ENCODE measurements around the gene PSME3. TPM values are rescaled to one million over a fixed set of nuclear protein-coding genes. Genes with fewer than 3 reads are reported as not detected.

The PSME3 gene
- total and polyA plus RNA-seq, 2 of the 13 experiments (the other 11 are each of a cell fraction or from before 2014, with no cell fraction given): 66.3 to 135 TPM

GRCh38 chr17:42832934-42833766, at the start of gene PSME3 (continued):
- no peak for TF ChIP-seq RBM22 (optimal IDR thresholded peaks at IDR 0.05; ENCODE audit: low read length)
- TF ChIP-seq FOXC1 (CRISPR knock-in tag; IDR thresholded peaks at IDR 0.05; ENCODE audit: borderline replicate concordance): peak; percentile 77; the same call in 1 of the 2 replicates
- TF ChIP-seq ZNF800 (CRISPR knock-in tag; IDR thresholded peaks at IDR 0.05): peak; percentile 92
- no peak for TF ChIP-seq NR2F6 (IDR thresholded peaks at IDR 0.05)
- TF ChIP-seq NR2F6 (CRISPR knock-in tag; IDR thresholded peaks at IDR 0.05): peak; percentile 59; the same call in 1 of the 2 replicates
- TF ChIP-seq ZNF839 (CRISPR knock-in tag; IDR thresholded peaks at IDR 0.05; ENCODE audit: borderline replicate concordance): peak; percentile 89
- peak; percentile 83; the same call in 1 of the 2 replicates for TF ChIP-seq ZBTB46 (CRISPR knock-in tag; IDR thresholded peaks at IDR 0.05; ENCODE audit: borderline replicate concordance)
- TF ChIP-seq MEIS2 (CRISPR knock-in tag; IDR thresholded peaks at IDR 0.05): peak; percentile 87
- TF ChIP-seq ZNF512B (CRISPR knock-in tag; IDR thresholded peaks at IDR 0.05; ENCODE audit: borderline replicate concordance): peak; percentile 57
- TF ChIP-seq MED13 (CRISPR knock-in tag; IDR thresholded peaks at IDR 0.05): no peak; the same call in none of the 2 replicates
- TF ChIP-seq ZC3H13 (CRISPR knock-in tag; IDR thresholded peaks at IDR 0.05): peak; percentile 92
- TF ChIP-seq GTF2F1 (IDR thresholded peaks at IDR 0.05; ENCODE audit: low read length): no peak
- no peak for TF ChIP-seq KDM6A (CRISPR knock-in tag; IDR thresholded peaks at IDR 0.05; ENCODE audit: low read depth)
- TF ChIP-seq TFAP4 (IDR thresholded peaks at IDR 0.05; ENCODE audit: borderline replicate concordance, low read depth): no peak; the same call in 1 of the 2 replicates
- no peak for TF ChIP-seq ZNF646 (CRISPR knock-in tag; IDR thresholded peaks at IDR 0.05)

All from HepG2 (cell line).